ENCODE measurements around the gene NUB1. TPM values are rescaled to one million over a fixed set of nuclear protein-coding genes. Genes with fewer than 3 reads are reported as not detected.

NUB1 gene
- total RNA-seq, 2 donors from 2014 or later: 36.8 to 43.8 TPM

DNA sequence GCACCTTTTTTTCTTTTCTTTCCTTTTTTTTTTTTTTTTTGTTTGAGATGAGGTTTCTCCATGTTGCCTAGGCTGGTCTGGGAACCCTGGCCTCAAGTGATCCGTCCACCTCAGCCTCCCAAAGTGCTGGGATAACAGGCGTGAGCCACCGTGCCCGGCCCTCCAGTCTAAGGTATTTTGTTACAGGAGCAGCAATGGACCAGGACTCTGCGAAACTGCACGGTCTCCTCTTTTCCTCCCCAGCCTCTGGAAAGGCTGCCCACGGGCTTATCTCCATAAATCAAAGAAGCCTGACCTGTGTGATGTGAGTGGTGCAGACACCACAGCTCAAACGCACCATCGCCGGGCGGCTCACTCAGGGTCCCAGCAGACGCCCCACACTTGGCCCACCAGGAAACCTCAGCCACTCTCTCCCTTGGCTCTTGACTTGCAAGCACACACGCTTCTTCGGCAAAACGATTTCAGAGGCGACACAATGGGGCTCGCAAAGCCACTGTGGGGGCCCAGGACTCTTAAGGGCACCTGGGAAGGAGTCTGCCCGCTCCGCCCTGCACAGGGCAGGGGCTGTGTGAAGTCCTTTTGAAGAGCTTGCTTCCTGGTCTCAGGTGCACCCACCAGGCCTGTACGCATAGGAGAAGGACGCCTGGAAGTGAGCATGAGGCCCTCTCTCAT is 47.6 kb downstream of the NUB1 start:
- Histone ChIP-seq H3K4me3 (no peak overlapping the region), H3K4me1 (peaks cover 7% of the 10 kb centered on the region), H3K27ac (no peak overlapping the region), H3K9me3 (no peaks in the 10 kb centered on the region), H3K36me3 (replicated peaks in 1 of 2; ENCODE audit: insufficient read depth in 1 of 2, low read depth in 2 of 2) (no peaks in the 10 kb centered on the region), H3K27me3 (no peaks in the 10 kb centered on the region)
- DNase-seq: no peak
- no peak for ATAC-seq
- intact Hi-C loops (cut with DNase I): no loop called here
- no peak for TF ChIP-seq POLR2A (IDR thresholded peaks at IDR 0.05)
- TF ChIP-seq CTCF (IDR thresholded peaks at IDR 0.05): no peak
- WGBS, 2 donors: 84 to 91% methylated on average over 17 to 21 of the region's 21 CpGs

GRCh38 chr7:151389768-151390597 is 48.4 kb downstream of the NUB1 start:
- no peak overlapping the region for H3K27ac ChIP-seq
- no peaks in the 10 kb centered on the region for H3K36me3 ChIP-seq (replicated peaks in 1 of 2; ENCODE audit: insufficient read depth in 1 of 2, low read depth in 2 of 2)
- H3K27me3 ChIP-seq: no peaks in the 10 kb centered on the region
- no peaks in the 10 kb centered on the region for H3K9me3 ChIP-seq
- WGBS, 2 donors: 77 to 85% methylated on average over 19 to 24 of the region's 24 CpGs
- no peak for TF ChIP-seq CTCF (IDR thresholded peaks at IDR 0.05)
- TF ChIP-seq POLR2A (IDR thresholded peaks at IDR 0.05): no peak
- no peak for DNase-seq
- peaks cover 7% of the 10 kb centered on the region for H3K4me1 ChIP-seq
- no peak for ATAC-seq
- H3K4me3 ChIP-seq: no peak overlapping the region
- intact Hi-C loops (cut with DNase I): no loop called here

GRCh38 chr7:151390598-151391357 is 49.2 kb downstream of the NUB1 start:
- peaks cover 7% of the 10 kb centered on the region for H3K4me1 ChIP-seq
- no peak overlapping the region for H3K4me3 ChIP-seq
- ATAC-seq (no peak), DNase-seq (no peak)
- TF ChIP-seq CTCF (IDR thresholded peaks at IDR 0.05): no peak
- H3K36me3 ChIP-seq (replicated peaks in 1 of 2; ENCODE audit: insufficient read depth in 1 of 2, low read depth in 2 of 2): no peaks in the 10 kb centered on the region
- intact Hi-C loops (cut with DNase I): no loop called here
- H3K27me3 ChIP-seq: no peaks in the 10 kb centered on the region
- H3K9me3 ChIP-seq: no peaks in the 10 kb centered on the region
- 72 to 76% methylated on average over 19 to 25 of the region's 25 CpGs for WGBS, 2 donors
- H3K27ac ChIP-seq: no peak overlapping the region

- TF ChIP-seq POLR2A (IDR thresholded peaks at IDR 0.05): no peak
- TF ChIP-seq CTCF (IDR thresholded peaks at IDR 0.05): no peak
- intact Hi-C loops (cut with DNase I): no loop called here
- WGBS, 2 donors: 86 to 93% methylated on average over 9 of the region's 9 CpGs
- no peaks in the 10 kb centered on the region for H3K9me3 ChIP-seq
- H3K4me1 ChIP-seq: peaks cover 4% of the 10 kb centered on the region
- H3K27me3 ChIP-seq: no peaks in the 10 kb centered on the region
- DNase-seq: no peak
- no peak overlapping the region for H3K27ac ChIP-seq
- H3K36me3 ChIP-seq (replicated peaks in 1 of 2; ENCODE audit: insufficient read depth in 1 of 2, low read depth in 2 of 2): no peaks in the 10 kb centered on the region
- ATAC-seq: no peak
- H3K4me3 ChIP-seq: no peak overlapping the region
These were observed 49.7 kb downstream of the NUB1 start for GRCh38 chr7:151391358-151391730.
